Activated T-helper 17 cell treated with anti-CD3 and anti-CD28 coated beads, Interleukin-2, amount 50 U/mL, for 72 hours (primary cell): Measurements from ENCODE around the gene EFCAB6. TPM values are rescaled to one million over a fixed set of nuclear protein-coding genes. Genes with fewer than 3 reads are reported as not detected.

Experiments
- ATAC-seq: fragments of 150-1000 bp; cut with Tn5 transposase; replicated peaks from 2 replicates; pipeline ENCODE4 v1.10.0; 2021; ENCODE audit warnings: mild to moderate bottlenecking, moderate library complexity
- H3K27ac Mint-ChIP-seq: one replicate; pipeline ENCODE4 v1.8.0; 2022; ENCODE audit warnings: mixed read lengths
- H3K27me3 Mint-ChIP-seq: one replicate; pipeline ENCODE4 v1.8.0; 2022; ENCODE audit warnings: mixed read lengths
- H3K36me3 Mint-ChIP-seq: one replicate; pipeline ENCODE4 v1.8.0; 2022; ENCODE audit warnings: low read depth, mild to moderate bottlenecking, mixed read lengths
- H3K4me1 Mint-ChIP-seq: one replicate; pipeline ENCODE4 v1.8.0; 2022; ENCODE audit warnings: mixed read lengths
- H3K4me3 Mint-ChIP-seq: one replicate; pipeline ENCODE4 v1.8.0; 2022; ENCODE audit warnings: mild to moderate bottlenecking, mixed read lengths
- H3K9me3 Mint-ChIP-seq: one replicate; pipeline ENCODE4 v1.8.0; 2022; ENCODE audit warnings: mixed read lengths
- total RNA-seq, 2 donors: library from RNA; stranded (reverse); gene quantifications; one replicate each; pipeline ENCODE4 v1.2.3, GENCODE V29; 2022

Gene EFCAB6
- total RNA-seq, 2 donors from 2014 or later = 0.09 TPM; not detected in 1

DNA sequence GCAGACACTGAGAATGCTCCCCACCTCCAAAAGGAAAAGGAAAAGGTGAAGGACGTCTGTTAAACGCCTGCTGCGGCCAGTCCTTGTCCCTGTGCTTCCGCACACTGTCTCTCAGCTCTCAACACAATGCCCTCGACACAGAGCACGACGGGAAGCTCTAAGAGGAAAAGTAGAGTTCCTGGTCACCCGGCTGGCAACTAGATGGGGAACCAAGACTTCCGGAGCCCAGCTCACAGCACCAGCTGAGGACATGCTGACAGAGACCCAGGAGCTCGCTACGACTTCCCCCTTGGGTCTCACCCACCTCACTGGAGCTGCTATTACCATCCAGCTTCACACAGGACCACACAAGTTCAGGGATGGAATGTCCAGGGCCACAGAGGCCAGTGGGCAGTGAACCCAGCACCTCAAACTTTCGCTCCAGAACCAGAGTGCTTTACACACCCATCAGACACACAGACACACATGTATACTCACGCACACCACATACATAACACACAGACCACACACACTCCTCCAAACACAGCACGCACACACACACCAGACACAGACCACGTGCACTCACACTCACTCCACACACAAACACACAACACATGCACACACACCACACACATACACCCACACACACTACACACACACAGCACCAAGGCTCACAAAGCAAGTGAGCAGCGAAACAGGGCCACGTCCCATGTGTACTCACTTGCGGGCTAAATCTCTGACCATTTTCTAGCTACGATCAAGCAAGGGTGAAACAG is 40.6 kb upstream of the EFCAB6 start:
- Mint-ChIP-seq H3K4me3 (no peak overlapping the region), H3K27me3 (peaks cover 42% of the 10 kb centered on the region), H3K36me3 (no peaks in the 10 kb centered on the region), H3K27ac (no peak overlapping the region), H3K9me3 (peaks cover 4% of the 10 kb centered on the region), H3K4me1 (no peaks in the 10 kb centered on the region)
- ATAC-seq = no peak

DNA sequence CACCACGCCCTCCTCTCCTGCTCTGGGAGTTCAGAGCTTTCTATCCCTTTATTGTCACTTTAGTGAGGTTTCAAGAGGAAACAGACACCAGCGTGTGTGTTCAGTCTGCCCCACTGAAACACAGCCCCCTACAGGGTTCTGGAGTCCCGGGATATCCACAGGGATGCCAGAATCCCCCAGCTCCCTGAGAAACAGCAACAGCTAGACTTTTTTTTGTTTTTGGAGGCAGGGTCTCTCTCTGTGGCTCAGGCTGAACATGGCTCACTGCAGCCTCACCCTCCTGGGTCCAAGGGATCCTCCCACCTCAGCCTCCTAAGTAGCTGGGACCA is 39.8 kb upstream of the EFCAB6 start:
- Mint-ChIP-seq H3K9me3 (peaks cover 3% of the 10 kb centered on the region), H3K4me3 (no peak overlapping the region), H3K4me1 (no peaks in the 10 kb centered on the region), H3K27ac (no peak overlapping the region), H3K27me3 (peaks cover 34% of the 10 kb centered on the region), H3K36me3 (no peaks in the 10 kb centered on the region)
- no peak for ATAC-seq

- ATAC-seq = no peak
- Mint-ChIP-seq H3K27ac (no peak overlapping the region), H3K27me3 (peaks cover 30% of the 10 kb centered on the region)
These were observed 39.2 kb upstream of the EFCAB6 start for GRCh38 chr22:43851058-43851978.

GRCh38 chr22:43850529-43850928 is 38.4 kb upstream of the EFCAB6 start:
- no peak overlapping the region for H3K27ac Mint-ChIP-seq
- H3K9me3 Mint-ChIP-seq = no peaks in the 10 kb centered on the region
- H3K4me3 Mint-ChIP-seq = no peak overlapping the region
- no peaks in the 10 kb centered on the region for H3K4me1 Mint-ChIP-seq
- H3K36me3 Mint-ChIP-seq = no peaks in the 10 kb centered on the region
- peaks cover 31% of the 10 kb centered on the region for H3K27me3 Mint-ChIP-seq
- no peak for ATAC-seq

More at GRCh38 chr22:43851058-43851978, 39.2 kb upstream of the EFCAB6 start:
- no peaks in the 10 kb centered on the region for H3K4me1 Mint-ChIP-seq
- no peaks in the 10 kb centered on the region for H3K36me3 Mint-ChIP-seq
- H3K4me3 Mint-ChIP-seq = no peak overlapping the region
- H3K9me3 Mint-ChIP-seq = no peaks in the 10 kb centered on the region

- no peaks in the 10 kb centered on the region for H3K4me1 Mint-ChIP-seq
- no peaks in the 10 kb centered on the region for H3K36me3 Mint-ChIP-seq
- H3K9me3 Mint-ChIP-seq = no peaks in the 10 kb centered on the region
- peaks cover 29% of the 10 kb centered on the region for H3K27me3 Mint-ChIP-seq
- H3K4me3 Mint-ChIP-seq = no peak overlapping the region
- H3K27ac Mint-ChIP-seq = no peak overlapping the region
- no peak for ATAC-seq
These were observed 37.6 kb upstream of the EFCAB6 start for GRCh38 chr22:43849731-43850130.

- Mint-ChIP-seq H3K4me3 (no peak overlapping the region), H3K4me1 (no peaks in the 10 kb centered on the region), H3K27me3 (peaks cover 29% of the 10 kb centered on the region), H3K27ac (no peak overlapping the region), H3K9me3 (no peaks in the 10 kb centered on the region), H3K36me3 (no peaks in the 10 kb centered on the region)
- ATAC-seq = no peak
These were observed 36.5 kb upstream of the EFCAB6 start for GRCh38 chr22:43848366-43849171.

GRCh38 chr22:43847376-43848289 is 35.5 kb upstream of the EFCAB6 start:
- Mint-ChIP-seq H3K27me3 (peaks cover 24% of the 10 kb centered on the region), H3K4me3 (no peak overlapping the region), H3K27ac (no peak overlapping the region), H3K36me3 (no peaks in the 10 kb centered on the region), H3K4me1 (no peaks in the 10 kb centered on the region), H3K9me3 (no peaks in the 10 kb centered on the region)
- ATAC-seq = no peak

DNA sequence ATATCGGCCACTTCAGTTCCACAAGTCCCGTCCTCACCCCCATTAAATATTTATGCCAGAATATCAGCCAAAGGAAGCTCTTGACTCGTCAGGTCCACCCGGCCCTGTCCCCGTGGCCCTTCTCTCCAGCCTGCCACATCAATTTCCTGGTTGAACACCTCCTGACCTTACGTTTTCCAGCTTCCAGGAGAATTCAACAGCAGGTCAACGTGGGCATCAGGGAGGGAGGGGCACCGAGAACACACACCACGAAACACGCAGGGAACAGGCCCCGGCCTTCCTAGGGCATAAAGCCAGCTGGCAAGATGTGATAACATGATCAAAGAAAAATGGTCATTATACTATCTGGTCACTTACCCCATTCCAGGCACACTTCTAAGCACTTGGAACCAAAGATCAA is 34.9 kb upstream of the EFCAB6 start:
- ATAC-seq = no peak
- no peak overlapping the region for H3K27ac Mint-ChIP-seq
- H3K9me3 Mint-ChIP-seq = no peaks in the 10 kb centered on the region
- H3K36me3 Mint-ChIP-seq = no peaks in the 10 kb centered on the region
- H3K27me3 Mint-ChIP-seq = peaks cover 23% of the 10 kb centered on the region
- H3K4me3 Mint-ChIP-seq = no peak overlapping the region
- H3K4me1 Mint-ChIP-seq = no peaks in the 10 kb centered on the region

DNA sequence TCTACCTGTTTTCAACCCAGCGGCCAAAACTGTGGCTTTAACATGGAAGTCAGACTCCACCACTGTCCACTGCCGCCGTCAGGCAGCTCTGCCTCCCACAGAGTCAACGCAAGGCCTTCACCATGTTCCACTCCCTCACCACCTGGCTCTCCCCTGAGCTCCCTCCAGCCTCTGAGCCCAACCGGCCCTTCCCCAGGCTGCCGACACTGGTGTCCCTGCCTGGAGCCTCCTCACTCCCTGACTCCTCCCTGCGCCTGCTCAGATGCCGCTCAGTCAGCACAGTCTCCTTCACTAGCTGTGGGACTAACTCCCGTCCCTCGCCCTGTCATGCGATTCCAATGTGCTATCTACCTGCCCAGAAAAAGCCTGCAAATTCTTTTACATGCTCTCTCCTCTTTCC is 33.9 kb upstream of the EFCAB6 start:
- no peak overlapping the region for H3K4me3 Mint-ChIP-seq
- H3K27ac Mint-ChIP-seq = no peak overlapping the region
- peaks cover 16% of the 10 kb centered on the region for H3K27me3 Mint-ChIP-seq
- no peak for ATAC-seq
- no peaks in the 10 kb centered on the region for H3K4me1 Mint-ChIP-seq
- no peaks in the 10 kb centered on the region for H3K36me3 Mint-ChIP-seq
- no peaks in the 10 kb centered on the region for H3K9me3 Mint-ChIP-seq

DNA sequence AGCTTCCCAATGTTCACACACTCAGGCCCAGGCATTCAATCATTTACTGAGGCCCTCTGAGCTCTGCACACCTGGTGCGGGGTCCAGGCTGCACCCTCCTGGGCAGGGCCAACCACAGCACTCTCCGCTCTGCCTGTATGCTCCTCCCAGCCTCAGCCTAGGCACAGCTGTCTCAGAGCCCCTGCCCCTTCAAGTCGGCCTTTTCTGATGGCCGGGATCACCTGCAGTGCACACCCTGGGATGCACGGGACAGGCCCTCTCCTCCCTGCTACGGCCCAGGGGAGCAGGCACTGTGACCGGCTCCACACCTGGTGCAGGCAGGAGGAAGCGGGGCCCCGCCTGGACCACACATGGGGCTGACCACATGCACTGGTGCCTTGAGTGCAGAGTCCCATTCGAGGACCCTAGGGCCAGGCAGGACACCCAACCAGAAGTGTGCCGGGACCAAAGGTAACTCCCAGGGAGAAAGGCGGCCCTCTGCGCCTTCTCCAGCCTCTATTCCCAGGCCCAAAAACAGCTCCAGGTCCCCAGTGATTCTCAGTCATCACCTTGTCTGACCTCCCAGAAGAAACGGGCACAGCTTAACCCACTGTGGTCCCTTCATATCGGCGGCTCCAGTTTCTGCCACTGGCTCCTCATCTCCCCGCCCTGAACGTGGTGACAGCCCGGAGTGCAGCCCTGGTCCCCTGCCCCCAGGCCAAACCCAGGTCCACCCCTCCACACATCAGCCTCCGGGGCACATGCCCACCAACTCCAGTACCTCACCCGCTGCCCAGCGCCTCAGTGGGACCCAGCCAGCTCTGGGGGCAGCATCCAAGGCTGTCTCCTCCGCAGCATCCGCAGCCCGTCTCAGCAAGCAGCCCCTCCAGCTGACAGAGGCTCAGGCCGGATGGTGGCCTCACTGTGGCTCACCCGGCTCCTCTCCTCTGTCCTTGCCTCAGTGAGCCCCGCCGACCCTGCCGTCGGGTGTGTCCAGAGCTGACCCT is 32.7 kb upstream of the EFCAB6 start:
- H3K9me3 Mint-ChIP-seq = no peaks in the 10 kb centered on the region
- H3K27me3 Mint-ChIP-seq = peaks cover 8% of the 10 kb centered on the region
- no peak for ATAC-seq
- no peak overlapping the region for H3K27ac Mint-ChIP-seq
- no peaks in the 10 kb centered on the region for H3K36me3 Mint-ChIP-seq
- no peaks in the 10 kb centered on the region for H3K4me1 Mint-ChIP-seq
- no peak overlapping the region for H3K4me3 Mint-ChIP-seq

DNA sequence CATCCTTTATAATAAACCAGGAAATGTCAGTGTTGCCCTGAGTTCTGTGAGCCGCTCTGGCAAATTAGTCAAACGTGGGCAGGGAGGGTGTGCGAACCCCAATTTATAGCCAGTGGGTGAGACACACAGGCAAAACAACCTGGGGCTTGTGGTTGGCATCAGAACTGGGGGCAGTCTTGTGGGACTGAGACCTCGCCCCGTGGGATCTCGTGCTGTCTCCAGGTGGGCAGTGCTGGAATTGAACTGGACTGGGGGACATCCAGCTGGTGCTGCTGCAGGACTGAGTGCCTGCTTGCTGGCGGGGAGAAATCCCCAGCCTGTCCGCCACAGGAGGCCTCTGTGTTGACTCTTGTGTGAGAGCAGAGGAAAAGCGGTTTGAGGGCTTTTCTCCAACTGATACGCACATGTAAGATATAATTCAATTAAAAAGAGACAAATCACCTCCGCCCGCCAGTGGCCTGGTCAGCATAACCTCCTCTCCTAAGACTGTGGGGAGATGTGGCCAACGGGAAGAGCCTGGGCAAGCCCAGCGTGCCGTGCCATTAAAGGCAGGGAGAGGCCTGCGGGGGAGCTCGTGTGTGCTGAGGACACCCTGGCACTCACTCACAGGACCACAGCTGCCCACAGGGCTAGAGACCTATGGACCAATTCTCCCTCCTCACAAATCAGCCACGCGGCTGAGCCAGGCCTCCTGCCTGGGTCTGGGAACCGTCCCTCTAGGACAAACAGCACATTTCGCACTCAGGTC is 31.9 kb upstream of the EFCAB6 start:
- H3K4me3 Mint-ChIP-seq = no peak overlapping the region
- H3K9me3 Mint-ChIP-seq = no peaks in the 10 kb centered on the region
- H3K27ac Mint-ChIP-seq = no peak overlapping the region
- H3K36me3 Mint-ChIP-seq = no peaks in the 10 kb centered on the region
- H3K4me1 Mint-ChIP-seq = no peaks in the 10 kb centered on the region
- peaks cover 6% of the 10 kb centered on the region for H3K27me3 Mint-ChIP-seq
- ATAC-seq = no peak

DNA sequence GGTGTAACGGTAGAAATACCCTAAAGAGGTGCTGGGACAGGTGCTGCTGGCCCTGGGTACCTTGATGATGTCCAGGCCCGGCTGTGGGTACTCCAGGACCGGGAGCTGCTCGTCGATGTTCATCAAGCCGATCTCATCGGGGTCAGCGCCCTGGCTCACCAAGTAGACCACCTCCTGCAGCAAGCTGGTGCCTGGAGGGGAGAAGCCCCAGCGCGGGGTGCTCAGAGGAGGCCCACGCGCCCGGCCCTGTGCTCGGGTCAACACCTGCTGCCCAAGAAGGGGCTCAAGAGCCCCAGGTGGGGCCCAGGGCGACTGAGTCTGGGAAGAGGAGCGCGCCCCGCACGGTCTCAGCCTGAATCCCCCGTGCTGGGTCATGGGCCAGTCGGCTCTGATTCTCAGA is 29.6 kb upstream of the EFCAB6 start:
- H3K36me3 Mint-ChIP-seq = no peaks in the 10 kb centered on the region
- H3K27ac Mint-ChIP-seq = no peak overlapping the region
- H3K27me3 Mint-ChIP-seq = peaks cover 4% of the 10 kb centered on the region
- no peak overlapping the region for H3K4me3 Mint-ChIP-seq
- H3K9me3 Mint-ChIP-seq = no peaks in the 10 kb centered on the region
- ATAC-seq = no peak
- no peaks in the 10 kb centered on the region for H3K4me1 Mint-ChIP-seq
